Amniotic stem cell (primary cell): ENCODE measurements around the gene PSMB2.

Experiments used
- DNase-seq: peaks from one replicate; lab custom pipeline; 2025; lab: John Stamatoyannopoulos, UW

The PSMB2 gene

GRCh38 chr1:35556484-35557117 lies 84.7 kb downstream of the PSMB2 start:
- no peak for DNase-seq

GRCh38 chr1:35555601-35556477 lies 85.5 kb downstream of the PSMB2 start:
- no peak for DNase-seq

GRCh38 chr1:35555212-35555584 lies 86.1 kb downstream of the PSMB2 start:
- DNase-seq = no peak

- no peak for DNase-seq
Observed at GRCh38 chr1:35554266-35555211, 86.8 kb downstream of the PSMB2 start.

GRCh38 chr1:35553851-35554250 lies 87.5 kb downstream of the PSMB2 start:
- DNase-seq = no peak
